Neural progenitor cell (in vitro differentiated cells): ENCODE results near the gene ENO1. TPM values are rescaled to one million over a fixed set of nuclear protein-coding genes. Genes with fewer than 3 reads are reported as not detected.
A peak's percentile ranks its signal among the peaks of the same experiment; 100 is the strongest.

Experiments used
- DNase-seq: peaks from one replicate; pipeline ENCODE4 v3.0.0-alpha.2; 2016; ENCODE audit warnings: low spot score
- H2AFZ ChIP-seq: fragments of 200-600 bp; sonication (generic); replicated peaks from 2 replicates; pipeline ENCODE4 v1.6.1; 2016; ENCODE audit warnings: antibody characterized with exemption
- H3F3A ChIP-seq: fragments of 200-600 bp; sonication (generic); 2 replicates; pipeline ENCODE4 v1.6.1; 2016; ENCODE audit warnings: antibody characterized with exemption, low read depth
- H3K27ac ChIP-seq: fragments of 200-600 bp; sonication (generic); 2 replicates; pipeline ENCODE4 v1.5.1; 2016; ENCODE audit warnings: mild to moderate bottlenecking
- H3K27me3 ChIP-seq: fragments of 200-600 bp; sonication (generic); 2 replicates; pipeline ENCODE4 v1.6.1; 2016; ENCODE audit warnings: mild to moderate bottlenecking, moderate library complexity
- H3K36me3 ChIP-seq: fragments of 200-600 bp; sonication (generic); 2 replicates; pipeline ENCODE4 v1.5.1; 2016
- H3K4me1 ChIP-seq: fragments of 200-600 bp; sonication (generic); 2 replicates; pipeline ENCODE4 v1.6.1; 2016; ENCODE audit warnings: mixed run types
- H3K4me2 ChIP-seq: fragments of 200-600 bp; sonication (generic); 2 replicates; pipeline ENCODE4 v1.6.1; 2016
- H3K4me3 ChIP-seq: fragments of 200-600 bp; sonication (generic); 2 replicates; pipeline ENCODE4 v1.5.1; 2016
- H3K79me2 ChIP-seq: fragments of 200-600 bp; sonication (generic); 2 replicates; pipeline ENCODE4 v1.6.1; 2016; ENCODE audit warnings: low read depth
- H3K9ac ChIP-seq: fragments of 200-600 bp; sonication (generic); 2 replicates; pipeline ENCODE4 v1.6.1; 2016
- H3K9me3 ChIP-seq: fragments of 200-600 bp; sonication (generic); 2 replicates; pipeline ENCODE4 v1.5.1; 2016; ENCODE audit warnings: low read depth
- H4K20me1 ChIP-seq: fragments of 200-600 bp; sonication (generic); 2 replicates; pipeline ENCODE4 v1.6.1; 2016; ENCODE audit warnings: low read depth
- H3K27ac Mint-ChIP-seq: 3 replicates; pipeline ENCODE4 v1.8.0; 2021; ENCODE audit warnings: mixed read lengths
- H3K27me3 Mint-ChIP-seq: 2 replicates; pipeline ENCODE4 v1.8.0; 2022; ENCODE audit warnings: low read depth, mild to moderate bottlenecking, inconsistent platforms, moderate library complexity, mixed read lengths; ENCODE audit not compliant: insufficient read depth
- H3K36me3 Mint-ChIP-seq: 3 replicates; pipeline ENCODE4 v1.8.0; 2021; ENCODE audit warnings: mixed read lengths
- H3K4me1 Mint-ChIP-seq: 3 replicates; pipeline ENCODE4 v1.8.0; 2021; ENCODE audit warnings: mixed read lengths
- H3K4me3 Mint-ChIP-seq: 3 replicates; pipeline ENCODE4 v1.8.0; 2021; ENCODE audit warnings: mild to moderate bottlenecking, moderate library complexity, mixed read lengths
- H3K9me3 Mint-ChIP-seq: 3 replicates; pipeline ENCODE4 v1.8.0; 2020; ENCODE audit warnings: mixed read lengths
- CTCF ChIP-seq: fragments of 200-600 bp; sonication (generic); IDR thresholded peaks from 2 replicates; pipeline ENCODE4 v1.5.1; 2017; ENCODE audit warnings: antibody characterized with exemption, mild to moderate bottlenecking
- EZH2 ChIP-seq: fragments of 200-600 bp; sonication (generic); IDR thresholded peaks from 2 replicates; pipeline ENCODE4 v1.6.1; 2017; ENCODE audit warnings: antibody characterized with exemption, mild to moderate bottlenecking, moderate library complexity
- EZH2phosphoT487 ChIP-seq: fragments of 200-600 bp; sonication (generic); IDR thresholded peaks from 2 replicates; pipeline ENCODE4 v1.6.1; 2017; ENCODE audit warnings: antibody characterized with exemption
- total RNA-seq: library from RNA; depleted of rRNA; stranded (reverse); fragments of >200 nt; gene quantifications from 2 replicates; pipeline ENCODE4 v1.2.3, GENCODE V29; 2015; ENCODE audit warnings: low replicate concordance

Gene ENO1
- total RNA-seq, 1 donor from 2014 or later = 1,414 TPM

- no peak for TF ChIP-seq EZH2phosphoT487
- TF ChIP-seq CTCF = no peak
- no peak for TF ChIP-seq EZH2
- no peak overlapping the region for H3K4me2 ChIP-seq
- H3K79me2 ChIP-seq = no peaks in the 10 kb centered on the region
- no peak for DNase-seq
- Mint-ChIP-seq H3K36me3 (no peaks in the 10 kb centered on the region), H3K27me3 (peaks cover 6% of the 10 kb centered on the region), H3K4me3 (no peak overlapping the region), H3K27ac (no peak overlapping the region), H3K9me3 (no peaks in the 10 kb centered on the region), H3K4me1 (peaks cover 15% of the 10 kb centered on the region)
- no peaks in the 10 kb centered on the region for H4K20me1 ChIP-seq
- peaks cover under 1% of the 10 kb centered on the region for H3K4me1 ChIP-seq
- no peaks in the 10 kb centered on the region for H3K27me3 ChIP-seq
- no peak overlapping the region for H3K4me3 ChIP-seq
- H3K27ac ChIP-seq = no peak overlapping the region
- H3K36me3 ChIP-seq = no peaks in the 10 kb centered on the region
- no peaks in the 10 kb centered on the region for H3K9me3 ChIP-seq
- H3K9ac ChIP-seq = no peak overlapping the region
- peaks cover 4% of the 10 kb centered on the region for H3F3A ChIP-seq
- no peak overlapping the region for H2AFZ ChIP-seq
These were observed 12.9 kb upstream of the ENO1 start for GRCh38 chr1:8891401-8891800.

- DNase-seq = no peak
- no peaks in the 10 kb centered on the region for H3K36me3 ChIP-seq
- TF ChIP-seq EZH2phosphoT487 (no peak), EZH2 (no peak), CTCF (no peak)
- H3K27me3 ChIP-seq = no peaks in the 10 kb centered on the region
- H3K9ac ChIP-seq = no peak overlapping the region
- no peak overlapping the region for H3K27ac ChIP-seq
- Mint-ChIP-seq H3K36me3 (no peaks in the 10 kb centered on the region), H3K9me3 (no peaks in the 10 kb centered on the region), H3K4me1 (peaks cover 23% of the 10 kb centered on the region), H3K27ac (peak overlapping the region; percentile 89), H3K4me3 (no peak overlapping the region), H3K27me3 (peaks cover 7% of the 10 kb centered on the region)
- no peak overlapping the region for H3K4me2 ChIP-seq
- H3K4me3 ChIP-seq = no peak overlapping the region
- peaks cover 13% of the 10 kb centered on the region for H3K4me1 ChIP-seq
- peaks cover 17% of the 10 kb centered on the region for H3F3A ChIP-seq
- H3K79me2 ChIP-seq = no peaks in the 10 kb centered on the region
- H3K9me3 ChIP-seq = no peaks in the 10 kb centered on the region
- no peaks in the 10 kb centered on the region for H4K20me1 ChIP-seq
- H2AFZ ChIP-seq = no peak overlapping the region
These were observed 11.7 kb upstream of the ENO1 start for GRCh38 chr1:8889925-8890785.

- Mint-ChIP-seq H3K27ac (peak overlapping the region; percentile 51), H3K36me3 (no peaks in the 10 kb centered on the region), H3K4me3 (no peak overlapping the region), H3K4me1 (peaks cover 28% of the 10 kb centered on the region), H3K9me3 (no peaks in the 10 kb centered on the region), H3K27me3 (peaks cover 8% of the 10 kb centered on the region)
- Histone ChIP-seq H3K4me3 (no peak overlapping the region), H3K9ac (no peak overlapping the region), H2AFZ (no peak overlapping the region), H3K4me1 (peaks cover 17% of the 10 kb centered on the region), H3K27ac (no peak overlapping the region), H3K79me2 (no peaks in the 10 kb centered on the region), H3K36me3 (no peaks in the 10 kb centered on the region), H3F3A (peaks cover 25% of the 10 kb centered on the region), H3K27me3 (no peaks in the 10 kb centered on the region), H3K4me2 (no peak overlapping the region), H3K9me3 (no peaks in the 10 kb centered on the region), H4K20me1 (no peaks in the 10 kb centered on the region)
- no peak for TF ChIP-seq CTCF
- no peak for TF ChIP-seq EZH2phosphoT487
- TF ChIP-seq EZH2 = no peak
- DNase-seq = no peak
These were observed 10.8 kb upstream of the ENO1 start for GRCh38 chr1:8889103-8889846.
